Measurements from ENCODE around the gene DYNC1I1.

- TF ChIP-seq, protein P1, sequence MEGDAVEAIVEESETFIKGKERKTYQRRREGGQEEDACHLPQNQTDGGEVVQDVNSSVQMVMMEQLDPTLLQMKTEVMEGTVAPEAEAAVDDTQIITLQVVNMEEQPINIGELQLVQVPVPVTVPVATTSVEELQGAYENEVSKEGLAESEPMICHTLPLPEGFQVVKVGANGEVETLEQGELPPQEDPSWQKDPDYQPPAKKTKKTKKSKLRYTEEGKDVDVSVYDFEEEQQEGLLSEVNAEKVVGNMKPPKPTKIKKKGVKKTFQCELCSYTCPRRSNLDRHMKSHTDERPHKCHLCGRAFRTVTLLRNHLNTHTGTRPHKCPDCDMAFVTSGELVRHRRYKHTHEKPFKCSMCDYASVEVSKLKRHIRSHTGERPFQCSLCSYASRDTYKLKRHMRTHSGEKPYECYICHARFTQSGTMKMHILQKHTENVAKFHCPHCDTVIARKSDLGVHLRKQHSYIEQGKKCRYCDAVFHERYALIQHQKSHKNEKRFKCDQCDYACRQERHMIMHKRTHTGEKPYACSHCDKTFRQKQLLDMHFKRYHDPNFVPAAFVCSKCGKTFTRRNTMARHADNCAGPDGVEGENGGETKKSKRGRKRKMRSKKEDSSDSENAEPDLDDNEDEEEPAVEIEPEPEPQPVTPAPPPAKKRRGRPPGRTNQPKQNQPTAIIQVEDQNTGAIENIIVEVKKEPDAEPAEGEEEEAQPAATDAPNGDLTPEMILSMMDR (conservative IDR thresholded peaks at IDR 0.05), result no peak
- no peak for TF ChIP-seq ZFX (IDR thresholded peaks at IDR 0.05)
Observed at GRCh38 chr7:96052289-96052688, 279.9 kb downstream of the DYNC1I1 start.
